BJ (cell line): ENCODE results near the gene SHTN1. TPM values are rescaled to one million over a fixed set of nuclear protein-coding genes. Genes with fewer than 3 reads are reported as not detected.

ENCODE experiments used
- CTCF ChIA-PET: fragments of 350-600 bp; formaldehyde crosslinking; extraction: SDS; loops from one replicate; lab custom pipeline; 2021; ENCODE audit warnings: antibody characterized with exemption, inconsistent platforms; lab: Yijun Ruan, JAX
- POLR2A ChIA-PET: fragments of 300-600 bp; sonication (Branson Sonifier 250); formaldehyde crosslinking; extraction: SDS; loops from one replicate; lab custom pipeline; 2021; ENCODE audit warnings: antibody characterized with exemption; lab: Charles Lee
- DNase-seq: peaks from one replicate; pipeline ENCODE4 v3.0.0-alpha.2; 2011; ENCODE audit warnings: low read depth
- H3K27me3 ChIP-seq: 2 replicates; pipeline ENCODE4 v1.6.0; 2011; ENCODE audit warnings: low read length; ENCODE audit not compliant: control insufficient read depth, insufficient read depth
- H3K36me3 ChIP-seq: 2 replicates; pipeline ENCODE4 v1.5.1; 2011; ENCODE audit warnings: low read length; ENCODE audit not compliant: control insufficient read depth, insufficient read depth
- H3K4me3 ChIP-seq: 2 replicates; pipeline ENCODE4 v1.5.1; 2011; ENCODE audit warnings: low read depth, mild to moderate bottlenecking, control low read depth, low read length
- CTCF ChIP-seq: IDR thresholded peaks from 2 replicates; pipeline ENCODE4 v1.5.1; 2011; ENCODE audit warnings: low read depth, mild to moderate bottlenecking, control low read depth, inconsistent platforms, low read length, moderate library complexity; ENCODE audit not compliant: insufficient read depth
- polyA plus RNA-seq: library from polyadenylated mRNA; depleted of rRNA; stranded (reverse); fragments of >200 nt; gene quantifications from 2 replicates; pipeline ENCODE4 v1.2.3, GENCODE V29; 2011

Gene SHTN1
- polyA plus RNA-seq, 1 experiment = 2.8 TPM

- ChIA-PET CTCF (interaction anchor here (1.3 kb wide), 1 partner anchor 10 kb away, joined by 3 read pairs; no protein-coding TSS in a partner anchor), POLR2A (no interaction called here)
- no peak for TF ChIP-seq CTCF
- H3K27me3 ChIP-seq = no peaks in the 10 kb centered on the region
- no peak overlapping the region for H3K4me3 ChIP-seq
- no peak for DNase-seq
- H3K36me3 ChIP-seq = no peaks in the 10 kb centered on the region
These were observed 10.7 kb downstream of the SHTN1 start for GRCh38 chr10:116994113-116994890.

- TF ChIP-seq CTCF = no peak
- DNase-seq = no peak
- 0 out of 2 replicates have a peak, but pooled peaks cover under 1% of the 10 kb centered on the region for H3K36me3 ChIP-seq
- H3K27me3 ChIP-seq = no peaks in the 10 kb centered on the region
- no peak overlapping the region for H3K4me3 ChIP-seq
- POLR2A ChIA-PET = no interaction called here
- CTCF ChIA-PET = interaction anchor here (1.3 kb wide), 1 partner anchor 10 kb away, joined by 3 read pairs; no protein-coding TSS in a partner anchor
These were observed 11.4 kb downstream of the SHTN1 start for GRCh38 chr10:116993610-116994009.

GRCh38 chr10:116992183-116992582 is 12.8 kb downstream of the SHTN1 start:
- Histone ChIP-seq H3K27me3 (no peaks in the 10 kb centered on the region), H3K4me3 (no peak overlapping the region), H3K36me3 (0 out of 2 replicates have a peak, but pooled peaks cover 1% of the 10 kb centered on the region)
- DNase-seq = no peak
- ChIA-PET POLR2A (no interaction called here), CTCF (interaction anchor here (0.9 kb wide), 1 partner anchor 9 kb away, joined by 3 read pairs; no protein-coding TSS in a partner anchor)
- TF ChIP-seq CTCF = no peak

GRCh38 chr10:116990276-116990800 is 14.6 kb downstream of the SHTN1 start:
- TF ChIP-seq CTCF = no peak
- ChIA-PET POLR2A (no interaction called here), CTCF (interaction anchor here (1.4 kb wide), 1 partner anchor 13 kb away, joined by 3 read pairs; no protein-coding TSS in a partner anchor)
- Histone ChIP-seq H3K4me3 (no peak overlapping the region), H3K36me3 (0 out of 2 replicates have a peak, but pooled peaks cover 1% of the 10 kb centered on the region), H3K27me3 (no peaks in the 10 kb centered on the region)
- DNase-seq = no peak

- 0 out of 2 replicates have a peak, but pooled peaks cover 1% of the 10 kb centered on the region for H3K36me3 ChIP-seq
- no peak for TF ChIP-seq CTCF
- DNase-seq = no peak
- POLR2A ChIA-PET = no interaction called here
- no peaks in the 10 kb centered on the region for H3K27me3 ChIP-seq
- H3K4me3 ChIP-seq = no peak overlapping the region
- CTCF ChIA-PET = interaction anchor here (1.1 to 1.4 kb wide), 2 partner anchors 12 to 179 kb away, joined by 3 to 4 read pairs; no protein-coding TSS in a partner anchor
These were observed 15.5 kb downstream of the SHTN1 start for GRCh38 chr10:116989439-116989838.
